Heart left ventricle (tissue), 13 donors: Measurements from ENCODE around the gene ALDH4A1.

ENCODE experiments used
- POLR2A ChIP-seq, 2 donors: fragments of 450-650 bp; IDR thresholded peaks; one replicate each; pipeline ENCODE4 v1.6.1; 2017; ENCODE audit warnings: antibody characterized with exemption in 2 of 2, mild to moderate bottlenecking in 2 of 2, moderate library complexity in 2 of 2
- TF ChIP-seq, protein P1 (sequence below), 12 donors: fragments of 200-600 bp; sonication (generic) in 4 of 12; IDR thresholded peaks; one replicate each; pipeline versions ENCODE4 v1.5.0 to v1.8.0; 2018 to 2022; ENCODE audit warnings: antibody characterized with exemption in 12 of 12, mild to moderate bottlenecking in 5 of 12
- donor health status: ischemic (EF 13 %, LVEDD 7.1; RV severe dilation, severe dysfunction).
- donor health status: DM: no; HTN: yes; CAD: no.
- donor health status: DM: no; HTN: no; CAD: no.
- donor health status: ischemic (EF 25% LVEDD 6.9; RV normal size, moderate dysfunction).
- donor health status: ischemic (EF 25% LVEDD 5.7; RV mildly dilated, moderate dysfunction).
- donor health status: ischemic (EF 35%, LVEDD 5.7; RV mildly dilated, moderate dysfunction).
- donor health status: nonischemic (EF 11% LVEDD 7.7; RV severe dilation, severe dysfunction).
- donor health status: DM: yes; HTN: yes; CAD: no.
- donor health status: PGD.
- donor health status: ischemic (EF 29% LVEDD 5.4; RV normal size, mild dysfunction).
- donor health status: nonischemic (EF 23%, LVEDD 6.1; RV moderate dilation, normal function).

- TF ChIP-seq, protein P1, sequence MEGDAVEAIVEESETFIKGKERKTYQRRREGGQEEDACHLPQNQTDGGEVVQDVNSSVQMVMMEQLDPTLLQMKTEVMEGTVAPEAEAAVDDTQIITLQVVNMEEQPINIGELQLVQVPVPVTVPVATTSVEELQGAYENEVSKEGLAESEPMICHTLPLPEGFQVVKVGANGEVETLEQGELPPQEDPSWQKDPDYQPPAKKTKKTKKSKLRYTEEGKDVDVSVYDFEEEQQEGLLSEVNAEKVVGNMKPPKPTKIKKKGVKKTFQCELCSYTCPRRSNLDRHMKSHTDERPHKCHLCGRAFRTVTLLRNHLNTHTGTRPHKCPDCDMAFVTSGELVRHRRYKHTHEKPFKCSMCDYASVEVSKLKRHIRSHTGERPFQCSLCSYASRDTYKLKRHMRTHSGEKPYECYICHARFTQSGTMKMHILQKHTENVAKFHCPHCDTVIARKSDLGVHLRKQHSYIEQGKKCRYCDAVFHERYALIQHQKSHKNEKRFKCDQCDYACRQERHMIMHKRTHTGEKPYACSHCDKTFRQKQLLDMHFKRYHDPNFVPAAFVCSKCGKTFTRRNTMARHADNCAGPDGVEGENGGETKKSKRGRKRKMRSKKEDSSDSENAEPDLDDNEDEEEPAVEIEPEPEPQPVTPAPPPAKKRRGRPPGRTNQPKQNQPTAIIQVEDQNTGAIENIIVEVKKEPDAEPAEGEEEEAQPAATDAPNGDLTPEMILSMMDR (IDR thresholded peaks at IDR 0.05) = no peak
- no peak for TF ChIP-seq POLR2A (IDR thresholded peaks at IDR 0.05)
These were observed 17.6 kb upstream of the ALDH4A1 start for GRCh38 chr1:18919956-18920355.
